Measurements from ENCODE around the gene RPL29. TPM values are rescaled to one million over a fixed set of nuclear protein-coding genes. Genes with fewer than 3 reads are reported as not detected.

Gene RPL29
- total and polyA plus RNA-seq, 2 of the 13 experiments (the other 11 are each of a cell fraction or from before 2014, with no cell fraction given): 1,348 to 2,263 TPM

DNA sequence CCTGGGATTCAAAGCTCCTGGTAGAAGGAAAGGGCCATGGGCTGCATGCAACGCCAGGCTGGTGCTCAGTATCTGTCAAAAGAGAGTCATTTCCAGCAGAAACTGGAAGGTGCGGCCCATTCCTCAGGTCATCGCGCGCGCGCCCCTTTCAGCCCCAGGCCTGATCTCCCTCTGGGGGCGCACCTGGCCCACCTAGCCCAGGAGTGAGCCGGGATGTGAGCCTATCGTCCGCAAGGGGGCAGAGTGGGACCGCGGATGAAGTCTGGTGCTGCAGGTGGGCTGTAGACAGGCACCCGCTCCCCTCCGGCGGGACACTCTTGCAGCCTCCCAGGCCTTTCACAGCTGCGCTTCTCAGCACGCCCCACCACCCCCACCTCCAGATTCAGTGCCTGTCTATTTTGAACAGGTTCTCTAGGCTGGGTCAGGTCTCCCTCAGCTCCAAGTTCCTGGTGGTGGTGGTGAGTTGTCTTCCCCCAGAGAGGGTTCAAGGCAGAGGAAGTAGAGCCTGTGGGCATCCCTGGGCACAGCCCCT, 5.8 kb upstream of the RPL29 start (continued):
- no peak for TF ChIP-seq SNAPC4 (CRISPR knock-in tag; IDR thresholded peaks at IDR 0.05)
- TF ChIP-seq KLF13 (CRISPR knock-in tag; IDR thresholded peaks at IDR 0.05): no peak
- TF ChIP-seq ZKSCAN5 (CRISPR knock-in tag; IDR thresholded peaks at IDR 0.05): no peak
- TF ChIP-seq MIXL1 (CRISPR knock-in tag; IDR thresholded peaks at IDR 0.05): no peak
- no peak for TF ChIP-seq ZNF549 (CRISPR knock-in tag; IDR thresholded peaks at IDR 0.05)
- no peak for TF ChIP-seq SP2 (CRISPR knock-in tag; IDR thresholded peaks at IDR 0.05)
- TF ChIP-seq TOE1 (CRISPR knock-in tag; IDR thresholded peaks at IDR 0.05): no peak
- TF ChIP-seq, protein P1, sequence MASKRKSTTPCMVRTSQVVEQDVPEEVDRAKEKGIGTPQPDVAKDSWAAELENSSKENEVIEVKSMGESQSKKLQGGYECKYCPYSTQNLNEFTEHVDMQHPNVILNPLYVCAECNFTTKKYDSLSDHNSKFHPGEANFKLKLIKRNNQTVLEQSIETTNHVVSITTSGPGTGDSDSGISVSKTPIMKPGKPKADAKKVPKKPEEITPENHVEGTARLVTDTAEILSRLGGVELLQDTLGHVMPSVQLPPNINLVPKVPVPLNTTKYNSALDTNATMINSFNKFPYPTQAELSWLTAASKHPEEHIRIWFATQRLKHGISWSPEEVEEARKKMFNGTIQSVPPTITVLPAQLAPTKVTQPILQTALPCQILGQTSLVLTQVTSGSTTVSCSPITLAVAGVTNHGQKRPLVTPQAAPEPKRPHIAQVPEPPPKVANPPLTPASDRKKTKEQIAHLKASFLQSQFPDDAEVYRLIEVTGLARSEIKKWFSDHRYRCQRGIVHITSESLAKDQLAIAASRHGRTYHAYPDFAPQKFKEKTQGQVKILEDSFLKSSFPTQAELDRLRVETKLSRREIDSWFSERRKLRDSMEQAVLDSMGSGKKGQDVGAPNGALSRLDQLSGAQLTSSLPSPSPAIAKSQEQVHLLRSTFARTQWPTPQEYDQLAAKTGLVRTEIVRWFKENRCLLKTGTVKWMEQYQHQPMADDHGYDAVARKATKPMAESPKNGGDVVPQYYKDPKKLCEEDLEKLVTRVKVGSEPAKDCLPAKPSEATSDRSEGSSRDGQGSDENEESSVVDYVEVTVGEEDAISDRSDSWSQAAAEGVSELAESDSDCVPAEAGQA (IDR thresholded peaks at IDR 0.05; ENCODE audit: low read depth): no peak
- TF ChIP-seq, protein P1 (CRISPR knock-in tag; IDR thresholded peaks at IDR 0.05; ENCODE audit: borderline replicate concordance): no peak
- no peak for TF ChIP-seq EHMT2 (IDR thresholded peaks at IDR 0.05; ENCODE audit: borderline replicate concordance, low read depth, low read length)
- TF ChIP-seq ADNP (CRISPR knock-in tag; IDR thresholded peaks at IDR 0.05): no peak
- 0 out of 2 replicates have a peak, but pooled peaks have one; percentile 15 for TF ChIP-seq NCOA2 (CRISPR knock-in tag; IDR thresholded peaks at IDR 0.05)
- TF ChIP-seq SP5 (CRISPR knock-in tag; IDR thresholded peaks at IDR 0.05; ENCODE audit: borderline replicate concordance, low read depth): no peak
- no peak for TF ChIP-seq NFE2 (CRISPR knock-in tag; IDR thresholded peaks at IDR 0.05)
- TF ChIP-seq SRF (IDR thresholded peaks at IDR 0.05; ENCODE audit: low read depth, low read length): no peak
- peak; percentile 99 for TF ChIP-seq ZBTB7B (CRISPR knock-in tag; IDR thresholded peaks at IDR 0.05)
- TF ChIP-seq, protein P2, sequence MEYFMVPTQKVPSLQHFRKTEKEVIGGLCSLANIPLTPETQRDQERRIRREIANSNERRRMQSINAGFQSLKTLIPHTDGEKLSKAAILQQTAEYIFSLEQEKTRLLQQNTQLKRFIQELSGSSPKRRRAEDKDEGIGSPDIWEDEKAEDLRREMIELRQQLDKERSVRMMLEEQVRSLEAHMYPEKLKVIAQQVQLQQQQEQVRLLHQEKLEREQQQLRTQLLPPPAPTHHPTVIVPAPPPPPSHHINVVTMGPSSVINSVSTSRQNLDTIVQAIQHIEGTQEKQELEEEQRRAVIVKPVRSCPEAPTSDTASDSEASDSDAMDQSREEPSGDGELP (IDR thresholded peaks at IDR 0.05; ENCODE audit: borderline replicate concordance, low read depth): 0 out of 2 replicates have a peak, but pooled peaks have one; percentile 12
- no peak for TF ChIP-seq ZFP90 (CRISPR knock-in tag; IDR thresholded peaks at IDR 0.05; ENCODE audit: borderline replicate concordance)
- TF ChIP-seq, protein P3, sequence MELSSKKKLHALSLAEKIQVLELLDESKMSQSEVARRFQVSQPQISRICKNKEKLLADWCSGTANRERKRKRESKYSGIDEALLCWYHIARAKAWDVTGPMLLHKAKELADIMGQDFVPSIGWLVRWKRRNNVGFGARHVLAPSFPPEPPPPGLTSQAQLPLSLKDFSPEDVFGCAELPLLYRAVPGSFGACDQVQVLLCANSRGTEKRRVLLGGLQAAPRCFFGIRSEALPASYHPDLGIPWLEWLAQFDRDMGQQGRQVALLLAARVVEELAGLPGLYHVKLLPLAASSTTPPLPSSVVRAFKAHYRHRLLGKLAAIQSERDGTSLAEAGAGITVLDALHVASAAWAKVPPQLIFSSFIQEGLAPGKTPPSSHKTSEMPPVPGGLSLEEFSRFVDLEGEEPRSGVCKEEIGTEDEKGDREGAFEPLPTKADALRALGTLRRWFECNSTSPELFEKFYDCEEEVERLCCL (CRISPR knock-in tag; IDR thresholded peaks at IDR 0.05; ENCODE audit: borderline replicate concordance): no peak

All from HepG2 (cell line).